Measurements from ENCODE around the gene TIMP2.
"Not testable (repeated sequence)": the region's sequence is repeated elsewhere in the genome, so short reads cannot be mapped to it uniquely, and the experiment has no call there.

The TIMP2 gene

DNA sequence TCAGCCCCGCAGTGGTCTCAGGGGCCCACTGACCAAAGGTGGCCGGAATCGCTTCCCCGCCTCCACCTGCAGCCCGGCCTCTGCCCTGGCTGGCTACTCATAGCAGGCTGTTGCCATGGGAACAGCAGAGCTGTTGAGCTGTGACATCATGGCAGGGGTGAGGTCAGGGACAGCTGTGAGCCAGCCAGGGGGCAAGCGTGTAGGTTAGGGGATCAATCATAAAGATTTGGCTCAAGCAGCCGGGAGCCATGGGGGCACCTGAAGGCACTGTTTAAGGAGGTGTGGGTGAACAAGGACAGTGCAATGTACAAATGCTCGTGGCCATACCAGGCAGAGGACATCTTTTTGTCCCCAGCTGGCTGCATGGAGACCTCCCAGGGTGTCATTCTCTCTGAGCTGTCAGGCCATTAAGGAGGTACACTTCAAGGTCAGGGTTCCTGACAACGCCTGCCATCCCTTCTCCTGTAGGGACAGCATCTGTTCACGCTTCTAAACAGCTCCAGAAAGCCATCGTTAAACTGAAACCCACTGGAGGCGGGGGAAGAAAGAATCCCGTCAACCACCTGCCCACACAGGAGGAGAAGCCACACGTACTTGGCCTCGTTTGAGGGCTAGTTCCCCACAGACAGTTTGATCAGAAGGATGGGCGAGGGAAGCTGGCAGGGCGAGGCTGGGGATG lies 21.9 kb downstream of the TIMP2 start, which contains the start of gene CEP295NL:
TSS of gene CEP295NL (minus strand) at position 101 of the 679 bp plus-strand sequence. CDS start 1,373 bp downstream, outside the sequence.
- DNase-seq, result peak; percentile 32 to 49

DNA sequence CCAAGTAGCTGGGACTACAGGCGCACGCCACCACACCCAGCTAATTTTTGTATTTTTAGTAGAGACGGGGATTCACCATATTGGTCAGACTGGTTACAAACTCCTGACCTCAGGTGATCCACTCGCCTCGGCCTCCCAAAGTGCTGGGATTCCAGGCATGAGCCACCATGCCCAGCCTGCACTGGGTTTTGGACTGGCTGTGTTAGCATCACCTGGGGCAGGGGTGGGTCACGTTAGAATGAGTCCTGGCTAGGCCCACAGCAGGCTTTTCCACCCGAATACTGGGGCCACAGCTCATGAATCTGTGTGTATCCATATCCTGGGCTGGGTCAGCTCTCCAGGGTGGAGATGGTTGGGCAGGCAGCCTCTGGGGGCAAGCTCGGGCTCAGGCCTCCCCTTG lies 23.0 kb downstream of the TIMP2 start:
- DNase-seq, result not testable (repeated sequence)

DNA sequence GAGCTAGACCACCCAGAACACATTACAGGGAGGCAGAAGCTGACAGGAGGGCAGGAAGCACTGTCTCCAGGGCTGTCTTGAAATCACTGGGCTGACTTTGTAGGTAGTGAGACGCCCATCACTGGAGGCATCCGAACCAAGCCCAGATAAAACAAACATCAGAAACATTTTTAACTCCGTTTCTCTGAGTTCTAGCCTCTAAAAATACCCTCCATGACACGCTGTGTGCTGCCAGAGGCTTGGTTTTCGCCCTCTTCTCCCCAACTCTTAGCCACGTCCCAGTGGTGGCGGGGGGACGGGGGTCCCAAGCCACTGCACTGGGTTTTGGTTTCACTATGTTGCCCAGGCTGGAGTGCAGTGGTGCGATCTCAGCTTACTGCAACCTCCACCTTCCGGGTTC lies 23.4 kb downstream of the TIMP2 start:
- DNase-seq, result no peak

DNA sequence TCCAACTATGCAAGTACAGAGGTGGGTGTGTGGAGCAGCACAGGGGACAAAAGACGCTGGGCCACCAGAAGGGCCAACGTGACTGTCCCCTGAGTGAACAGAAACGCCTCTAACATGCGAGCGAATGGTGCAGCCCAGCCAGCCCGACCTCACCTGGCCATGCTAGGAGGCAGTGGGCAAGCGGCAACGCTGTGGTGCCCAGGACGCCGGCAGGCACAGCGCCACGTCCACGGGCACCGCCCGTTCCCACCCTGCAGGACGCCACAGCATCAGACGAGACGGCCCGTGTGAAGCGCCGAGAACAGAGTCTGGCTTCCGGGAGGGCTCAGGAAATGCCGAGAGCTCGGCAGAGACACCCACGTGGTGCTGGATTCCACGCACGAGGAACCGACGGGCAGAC lies 24.4 kb downstream of the TIMP2 start:
- no peak for DNase-seq

DNA sequence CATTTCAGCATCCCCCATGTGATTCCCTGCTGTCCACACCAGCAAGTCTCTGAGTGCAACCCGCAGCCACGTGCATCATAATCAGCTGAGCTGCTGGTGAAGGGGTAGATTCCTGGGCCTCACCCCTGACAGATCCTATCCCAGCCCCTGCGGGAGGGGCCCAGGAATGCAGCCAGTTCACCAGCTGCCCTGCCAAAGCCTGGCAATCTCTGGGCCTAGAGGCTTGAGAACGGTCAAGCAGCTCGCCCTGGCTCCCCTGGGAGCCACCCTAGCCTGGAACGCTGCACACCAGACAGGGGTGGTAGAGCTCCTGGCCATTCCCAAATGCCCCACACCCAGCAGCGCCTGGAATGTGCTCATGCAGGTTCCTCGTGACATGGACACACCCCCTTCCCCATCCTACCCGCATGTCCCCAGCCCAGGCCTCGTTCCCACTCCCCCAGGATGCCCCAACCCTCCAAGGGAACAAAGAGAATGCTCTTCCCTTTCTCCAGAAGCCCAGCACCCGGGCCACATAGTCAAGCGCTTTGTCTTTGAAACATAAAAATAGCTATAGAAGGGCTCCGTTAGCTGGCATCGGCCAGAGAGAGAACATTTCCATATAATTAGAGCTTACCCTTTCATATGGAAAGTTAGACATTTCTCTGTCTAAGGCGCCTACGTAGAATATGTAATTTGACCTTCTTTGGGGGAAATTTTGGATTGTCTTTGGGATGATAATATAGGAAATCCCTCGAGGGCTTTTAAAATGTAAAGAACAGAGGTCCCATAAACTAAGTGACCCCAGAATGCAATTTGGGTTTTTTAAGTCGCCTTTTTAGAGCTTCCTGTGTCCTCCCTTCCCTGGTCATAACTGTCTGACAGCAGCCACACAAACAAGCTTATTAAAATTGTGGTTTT lies 25.6 kb downstream of the TIMP2 start:
- DNase-seq, result no peak

DNA sequence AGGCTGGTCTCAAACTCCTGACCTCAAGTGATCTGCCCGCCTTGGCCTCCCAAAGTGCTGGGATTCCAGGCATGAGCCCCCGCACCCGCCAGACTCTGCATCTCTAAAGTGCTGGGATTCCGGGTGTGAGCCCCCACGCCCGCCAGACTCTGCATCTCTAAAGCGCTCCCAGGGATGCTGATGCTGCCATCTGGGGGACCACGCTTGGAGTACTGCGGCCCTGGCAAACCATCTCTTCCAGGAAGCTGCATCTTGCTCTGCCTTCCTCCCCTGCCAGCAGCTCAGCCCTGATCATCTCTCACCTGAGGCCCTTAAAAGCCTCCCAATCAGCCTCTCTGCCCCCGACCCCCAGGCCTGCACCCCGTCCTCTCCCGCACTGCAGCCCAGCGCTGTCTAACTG lies 26.2 kb downstream of the TIMP2 start:
- DNase-seq, result no peak

DNA sequence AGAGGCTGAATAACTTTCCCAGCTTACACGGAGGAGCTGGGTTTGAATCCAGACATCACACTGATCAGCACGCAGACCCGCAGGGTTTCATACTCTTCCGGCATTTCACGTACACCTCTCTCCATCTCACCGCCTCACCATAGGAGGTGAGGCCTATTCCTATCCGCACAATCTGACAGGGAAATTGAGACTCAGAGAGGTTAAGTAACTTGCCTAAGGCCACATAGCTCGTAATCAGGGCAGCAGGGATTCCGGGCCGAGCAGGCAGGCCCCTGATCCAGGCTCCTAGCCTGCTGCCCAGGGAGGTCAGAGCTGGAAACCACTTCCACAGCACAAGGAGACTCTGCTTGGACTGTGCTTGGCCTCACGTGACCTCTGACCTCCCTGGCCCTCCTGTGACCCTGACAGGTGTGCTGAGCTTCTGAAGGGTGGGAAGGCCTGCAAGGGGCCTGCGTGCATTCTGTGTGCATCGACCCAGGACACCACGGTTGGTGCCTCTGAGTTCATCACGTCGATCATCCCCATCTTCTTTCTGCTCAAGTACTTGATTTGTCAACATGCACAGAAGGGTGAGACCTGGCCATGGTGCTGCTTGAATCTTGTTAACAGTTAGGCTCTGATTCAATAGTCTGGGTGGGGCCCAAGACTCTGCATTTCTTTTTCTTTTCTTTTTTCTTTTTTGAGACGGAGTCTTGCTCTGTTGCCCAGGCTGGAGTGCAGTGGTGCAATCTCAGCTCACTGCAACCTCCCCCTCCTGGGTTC lies 26.9 kb downstream of the TIMP2 start:
- no peak for DNase-seq

DNA sequence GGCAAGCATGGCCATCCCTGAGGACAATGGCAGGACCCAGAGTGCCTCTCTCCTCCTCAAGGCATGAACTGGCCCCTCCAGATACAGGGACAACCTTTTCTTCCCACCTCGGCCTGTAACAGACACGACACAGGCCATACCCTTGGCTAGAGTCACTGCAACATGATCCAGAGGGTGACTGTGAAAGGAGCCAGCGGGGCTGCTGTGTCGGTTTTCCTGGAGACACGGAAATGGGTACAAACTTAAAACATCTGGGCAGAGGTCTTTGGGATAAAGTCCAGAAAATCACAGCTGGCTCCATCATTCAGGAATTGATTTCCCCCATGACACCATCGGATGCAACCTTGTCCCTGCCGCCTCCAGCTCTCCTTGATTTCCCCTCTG lies 27.5 kb downstream of the TIMP2 start:
- DNase-seq, result no peak

DNA sequence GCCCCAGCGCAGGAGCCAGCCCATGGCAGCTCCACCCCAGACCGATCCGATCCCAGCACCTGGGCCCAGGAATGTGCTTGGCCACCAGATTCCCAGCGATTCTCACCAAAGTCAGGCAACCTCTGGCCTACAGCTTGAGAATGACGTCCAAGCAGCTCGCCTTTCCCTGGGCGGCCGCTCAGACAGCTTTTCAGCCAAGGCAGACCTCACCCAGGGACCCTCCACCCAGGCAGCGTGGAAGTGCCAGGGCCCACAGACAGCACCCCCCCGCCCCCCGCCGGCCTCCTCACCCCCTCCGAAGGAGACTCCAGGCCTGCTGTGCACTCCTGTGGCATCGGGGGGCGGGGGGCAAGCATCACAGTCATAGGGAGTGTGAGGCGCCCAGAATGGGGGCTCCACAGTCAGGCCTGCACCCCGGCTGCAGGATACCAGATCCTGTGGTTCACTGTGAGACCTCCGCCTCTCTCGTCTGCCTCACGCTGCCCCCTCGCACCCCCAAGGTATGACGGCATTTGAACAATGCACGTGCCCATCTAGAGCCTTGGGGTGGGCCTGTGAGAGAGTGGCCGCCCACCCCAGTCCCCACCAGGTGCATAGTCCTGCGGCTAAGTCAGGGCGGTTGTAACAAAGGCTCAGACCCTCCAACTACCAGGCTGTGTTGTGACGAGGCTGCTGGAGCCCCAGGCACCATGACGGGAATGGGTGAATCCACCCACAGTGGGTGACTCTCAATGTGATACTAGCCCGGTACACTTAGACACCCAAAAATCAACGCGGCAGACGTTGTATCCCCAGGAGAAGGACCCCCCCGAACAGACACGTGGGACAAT lies 28.1 kb downstream of the TIMP2 start:
- DNase-seq, result no peak

DNA sequence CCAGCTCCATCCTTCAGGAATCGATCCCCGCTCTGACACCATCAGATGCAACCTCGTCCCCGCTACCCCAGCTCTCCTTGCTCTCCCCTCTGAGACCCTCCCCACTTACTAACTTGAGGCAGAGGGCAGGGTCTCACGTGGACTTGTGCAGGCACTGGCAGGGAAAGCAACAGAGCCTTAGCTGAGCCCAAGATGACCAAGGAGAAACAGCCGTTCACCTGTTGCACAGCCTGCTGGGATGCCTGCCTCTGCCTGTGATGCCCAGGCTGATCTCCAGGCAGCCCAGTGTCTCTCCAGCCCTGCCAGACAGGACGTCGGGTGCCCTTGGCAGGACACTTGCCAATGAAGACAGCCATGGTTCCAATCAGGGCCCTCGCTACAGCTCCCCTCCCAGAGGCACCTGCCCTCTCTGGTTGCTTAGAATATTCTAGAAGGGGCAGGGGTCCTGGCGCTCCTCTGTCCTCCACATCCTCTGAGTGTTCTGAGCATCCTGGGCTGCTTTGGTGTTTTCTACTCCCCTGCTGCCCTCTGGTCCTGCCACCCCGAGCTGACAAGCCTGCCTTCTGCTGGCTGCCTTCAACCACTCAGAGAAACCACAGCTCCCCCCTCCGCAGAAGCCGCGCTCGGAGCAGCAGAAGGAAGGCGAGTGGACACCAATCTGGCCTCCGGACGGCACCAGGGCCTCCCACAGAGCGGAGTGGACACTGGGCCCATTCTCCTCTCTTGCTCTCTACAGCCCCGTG lies 28.9 kb downstream of the TIMP2 start:
- no peak for DNase-seq

DNA sequence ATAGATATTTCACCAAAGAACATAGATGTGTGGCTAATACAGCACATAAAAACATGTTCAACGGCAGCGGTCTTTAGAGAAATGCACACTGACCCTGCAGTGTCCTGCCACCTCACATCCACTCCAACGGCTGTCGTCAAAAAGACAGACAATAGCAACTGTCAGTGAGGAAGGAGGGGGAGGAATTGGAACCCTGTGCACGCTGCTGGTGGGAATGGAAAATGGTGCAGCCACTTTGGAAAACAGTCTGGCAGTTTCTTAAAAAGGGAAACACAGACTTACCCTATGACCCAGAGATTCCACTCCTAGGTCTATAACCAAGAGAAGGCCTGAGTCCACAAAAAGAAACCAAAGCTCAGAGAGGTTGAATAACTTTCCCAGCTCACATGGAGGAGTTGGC lies 29.9 kb downstream of the TIMP2 start:
- no peak for DNase-seq

DNA sequence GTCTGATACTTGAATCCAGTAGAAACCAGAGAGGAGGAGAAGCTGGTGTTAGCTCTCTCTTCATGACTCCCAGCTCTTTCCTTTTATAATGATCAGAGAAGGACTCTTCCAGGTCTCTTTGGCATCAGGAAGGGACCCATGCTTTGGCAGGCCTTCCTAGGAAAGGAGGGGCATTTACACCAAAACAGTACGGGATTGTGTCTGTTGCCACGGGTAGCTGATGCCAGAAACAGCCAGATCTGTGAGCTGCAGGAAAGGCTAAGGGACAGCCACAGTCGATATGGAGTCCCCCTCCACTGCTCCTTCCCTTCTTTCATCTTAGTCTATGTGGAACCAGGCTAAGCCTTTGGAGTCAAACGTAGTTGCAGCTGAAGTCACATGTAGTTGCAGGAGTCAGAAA lies 31.5 kb downstream of the TIMP2 start:
- DNase-seq, result no peak

DNA sequence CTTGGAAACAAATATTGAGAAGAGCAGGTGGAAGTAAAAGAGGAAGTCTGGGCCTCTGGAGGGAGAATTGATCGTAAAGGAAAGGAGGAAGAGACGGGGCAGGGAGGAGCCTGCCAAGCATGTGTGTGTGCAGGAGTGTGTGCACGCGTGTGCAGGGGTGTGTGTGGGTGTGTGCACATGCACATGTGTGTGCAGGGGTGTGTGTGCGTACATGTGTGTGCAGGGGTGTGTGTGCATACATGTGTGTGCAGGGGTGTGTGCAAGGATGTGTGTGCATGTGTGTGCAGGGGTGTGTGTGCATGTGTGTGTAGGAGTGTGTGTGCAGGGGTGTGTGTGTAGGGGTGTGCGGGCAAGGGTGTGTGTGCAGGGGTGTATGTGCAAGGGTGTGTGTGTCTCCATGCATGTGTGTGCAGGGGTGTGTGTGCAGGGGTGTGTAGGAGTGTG lies 32.2 kb downstream of the TIMP2 start:
- DNase-seq, result no peak

DNA sequence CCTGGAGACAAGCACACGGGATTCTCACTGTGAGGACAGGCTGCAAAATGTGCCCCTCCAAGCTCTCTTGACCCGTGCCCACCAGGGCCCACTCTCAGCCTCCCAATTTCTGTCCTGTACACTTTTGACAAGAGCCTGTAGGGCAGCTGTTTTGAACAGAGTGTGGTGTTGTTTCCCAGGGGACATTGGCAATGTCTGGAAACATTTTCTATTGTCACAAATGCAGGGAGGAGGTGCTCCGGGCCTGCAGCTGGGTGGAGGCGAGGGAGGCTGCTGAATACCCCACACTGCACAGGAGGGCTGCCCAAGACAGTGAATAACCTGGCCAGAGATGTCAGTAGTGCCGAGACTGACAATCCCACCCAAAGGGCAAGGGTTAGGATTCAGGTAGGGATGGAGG lies 32.7 kb downstream of the TIMP2 start:
- DNase-seq, result no peak

DNA sequence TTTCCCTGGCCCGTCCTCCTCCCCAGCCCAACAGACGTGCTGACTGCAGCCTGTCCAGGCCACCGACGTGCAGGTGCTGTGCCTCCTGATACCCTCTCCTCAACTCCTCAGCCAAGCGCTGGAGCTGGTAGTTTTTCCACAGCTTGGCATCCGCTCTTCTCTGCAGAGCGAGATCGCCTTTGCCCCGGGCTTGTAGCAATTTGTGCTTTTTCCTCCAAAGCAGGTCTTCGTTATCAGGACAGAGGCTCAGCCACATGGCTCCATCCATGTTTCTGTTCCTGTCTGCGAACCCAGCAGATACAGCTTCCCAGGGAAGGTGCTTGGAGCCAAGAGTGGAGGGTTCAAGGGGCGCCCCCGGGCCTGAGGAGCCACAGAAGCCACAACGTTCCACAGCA lies 33.1 kb downstream of the TIMP2 start:
- DNase-seq, result no peak

DNA sequence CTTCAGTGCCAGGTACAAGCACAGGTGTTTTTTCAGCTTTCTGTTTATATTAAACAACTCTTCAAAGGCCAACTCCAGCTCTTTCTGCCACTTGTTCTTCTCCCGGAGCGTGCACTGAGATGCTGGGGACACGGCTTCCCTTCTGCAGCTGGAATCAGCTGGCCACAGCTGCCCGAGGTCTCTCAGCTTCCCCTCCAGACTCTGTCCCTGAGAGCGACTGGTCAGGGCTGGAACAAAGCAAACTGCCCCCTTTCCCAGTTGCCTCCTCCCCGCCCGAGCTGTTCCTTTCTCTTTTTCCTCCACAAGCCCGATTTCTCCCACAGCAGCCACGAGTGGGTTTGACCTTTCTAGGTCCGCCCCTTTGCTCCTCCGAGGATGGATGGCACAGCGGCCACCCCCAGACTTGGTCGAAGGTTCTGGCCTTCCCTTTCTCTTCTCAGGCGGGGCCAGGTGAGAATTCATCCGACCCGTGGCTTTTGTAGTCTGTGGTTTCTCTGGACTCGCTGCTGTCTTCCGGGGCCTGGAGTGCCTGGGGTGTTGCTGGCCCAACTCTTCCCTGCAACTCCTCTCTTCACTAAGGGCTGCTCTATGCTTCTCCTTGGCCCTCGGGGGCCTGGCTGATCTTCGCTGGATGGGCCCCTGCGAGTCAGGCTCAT lies 33.7 kb downstream of the TIMP2 start:
- DNase-seq, result no peak

DNA sequence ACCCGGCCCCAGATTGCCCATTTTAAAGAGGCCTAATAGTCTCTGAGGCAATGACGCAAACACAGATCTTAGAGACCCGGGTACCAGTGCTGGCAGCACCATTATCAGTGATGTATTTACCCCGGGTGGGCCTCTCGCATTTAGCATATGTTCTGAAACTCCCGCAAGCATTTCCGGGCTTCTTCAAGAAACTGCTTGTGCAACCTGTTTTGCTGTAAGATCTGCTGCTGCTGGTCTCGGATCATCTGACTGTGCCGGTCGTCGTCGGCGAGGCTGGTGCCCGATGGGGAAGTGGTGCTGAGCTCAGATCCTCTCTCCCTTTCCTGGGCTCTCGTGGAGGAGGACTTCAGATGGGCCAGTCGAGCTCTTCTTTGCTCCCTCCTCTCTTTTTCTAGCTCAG lies 34.7 kb downstream of the TIMP2 start:
- DNase-seq, result peak; percentile 40 to 56

DNA sequence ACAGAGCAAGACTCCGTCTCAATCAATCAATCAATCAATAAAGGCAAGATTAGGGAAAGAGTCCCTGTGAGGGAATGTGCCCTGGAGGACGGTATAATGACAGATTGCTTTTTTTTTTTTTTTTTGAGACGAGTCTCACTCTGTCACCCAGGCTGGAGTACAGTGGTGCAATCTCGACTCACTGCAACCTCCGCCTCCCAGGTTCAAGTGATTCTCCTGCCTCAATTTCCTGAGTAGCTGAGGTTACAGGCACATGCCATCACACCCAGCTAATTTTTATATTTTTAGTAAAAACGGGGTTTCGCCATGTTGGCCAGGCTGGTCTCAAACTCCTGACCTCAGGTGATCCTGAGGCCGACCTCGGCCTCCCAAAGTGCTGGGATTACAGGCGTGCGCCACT lies 35.1 kb downstream of the TIMP2 start:
- not testable (repeated sequence) for DNase-seq

DNA sequence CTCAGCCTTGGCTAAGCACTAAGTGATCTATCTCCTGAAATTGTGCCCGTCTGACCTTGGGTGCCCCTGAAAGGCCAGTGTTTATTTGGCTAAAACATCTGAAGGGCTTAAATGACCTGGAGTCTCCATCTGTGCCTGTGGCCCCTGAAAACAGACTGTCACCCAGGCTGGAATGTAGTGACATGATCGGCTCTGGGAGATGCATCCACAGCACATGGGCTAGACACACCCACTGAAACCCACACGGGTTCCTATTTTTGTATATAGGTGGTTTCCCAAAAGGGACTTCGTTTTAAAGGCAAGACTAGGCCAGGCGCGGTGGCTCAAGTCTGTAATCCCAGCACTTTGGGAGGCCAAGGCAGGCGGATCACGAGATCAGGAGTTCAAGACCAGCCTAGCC lies 35.7 kb downstream of the TIMP2 start:
- peak; percentile 15 to 36 for DNase-seq

DNA sequence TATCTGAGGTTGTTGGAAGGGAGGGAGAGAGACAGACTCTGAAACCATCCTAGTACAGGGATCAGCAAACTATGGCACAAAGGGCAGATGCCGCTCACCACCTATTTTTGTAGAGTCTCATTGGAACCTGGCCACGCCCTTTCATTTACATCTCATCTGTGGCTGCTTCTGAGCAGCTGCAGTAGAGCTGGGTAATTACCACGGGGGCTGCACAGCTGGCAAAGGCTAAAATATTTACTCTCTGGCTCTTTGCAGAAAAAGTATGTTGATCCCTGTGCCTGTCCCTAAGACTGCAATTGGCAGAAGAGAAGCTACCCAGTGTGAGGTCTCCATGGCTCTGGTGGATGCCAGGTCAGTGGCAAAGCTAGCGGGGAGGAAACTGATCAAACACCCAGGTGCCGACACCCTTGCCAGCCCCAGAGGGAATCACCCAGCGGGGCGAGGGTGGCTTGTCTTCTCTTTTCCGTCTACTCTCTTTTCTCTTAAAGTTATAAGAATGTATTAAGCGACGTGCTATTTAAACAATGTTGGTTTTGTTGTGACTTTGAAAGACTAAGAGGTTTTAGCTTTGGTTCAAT lies 36.2 kb downstream of the TIMP2 start:
- no peak for DNase-seq

DNA sequence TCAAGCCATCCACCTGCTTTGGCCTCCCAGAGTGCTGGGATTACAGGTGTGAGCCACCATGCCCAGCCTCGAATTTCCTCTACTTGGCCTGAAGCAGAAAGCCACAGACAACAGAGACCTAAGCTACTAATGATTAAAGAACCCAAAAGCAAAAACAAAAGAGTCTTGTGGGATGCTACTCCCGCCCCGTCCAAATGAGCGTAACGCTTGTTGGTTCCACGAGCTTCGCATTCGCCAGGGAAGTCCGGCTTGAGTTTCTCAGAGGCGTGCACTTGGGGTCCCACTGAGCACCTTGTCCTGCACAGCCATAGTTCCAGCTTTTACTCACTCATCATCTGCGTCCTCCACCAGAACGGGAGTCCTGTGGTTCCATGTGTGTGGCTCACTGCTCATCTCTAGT lies 38.2 kb downstream of the TIMP2 start:
- DNase-seq, result no peak

All from activated CD4-positive, alpha-beta T cell treated with anti-CD3 and anti-CD28 coated beads, Interleukin-2, amount 50 U/mL, for 48 hours (primary cell).